MCF 10A (cell line): ENCODE results near the gene WNT5B. TPM values are rescaled to one million over a fixed set of nuclear protein-coding genes. Genes with fewer than 3 reads are reported as not detected.

Source experiments
- BruUV-seq: library from RNA; stranded (reverse); fragments of 400-500 nt; replicated peaks from 2 replicates; lab custom pipeline; 2021; lab: Mats Ljungman, UMichigan
- CTCF ChIA-PET: fragments of 300-600 bp; sonication (Branson Sonifier 250); formaldehyde crosslinking; extraction: SDS; loops from one replicate; lab custom pipeline; 2021; ENCODE audit warnings: antibody characterized with exemption, inconsistent platforms; lab: Yijun Ruan, JAX
- POLR2A ChIA-PET: fragments of 300-600, 350-650 bp; sonication (Branson Sonifier 250); formaldehyde crosslinking; extraction: SDS; loops from one replicate; lab custom pipeline; 2020; ENCODE audit warnings: antibody characterized with exemption, inconsistent platforms; lab: Yijun Ruan, JAX
- DNase-seq: peaks from one replicate; pipeline ENCODE4 v3.0.0-alpha.2; 2018; ENCODE audit not compliant: unreplicated experiment
- H3K27ac Mint-ChIP-seq: one replicate; pipeline ENCODE4 v1.8.0; 2022; ENCODE audit warnings: mild to moderate bottlenecking, low read depth, mixed read lengths; ENCODE audit not compliant: unreplicated experiment
- H3K27me3 Mint-ChIP-seq: one replicate; pipeline ENCODE4 v1.8.0; 2022; ENCODE audit warnings: mixed read lengths; ENCODE audit not compliant: insufficient read depth, unreplicated experiment
- H3K36me3 Mint-ChIP-seq: one replicate; pipeline ENCODE4 v1.8.0; 2022; ENCODE audit warnings: mild to moderate bottlenecking, moderate library complexity, mixed read lengths; ENCODE audit not compliant: insufficient read depth, unreplicated experiment
- H3K4me1 Mint-ChIP-seq: one replicate; pipeline ENCODE4 v1.8.0; 2022; ENCODE audit warnings: mixed read lengths; ENCODE audit not compliant: insufficient read depth, unreplicated experiment
- H3K4me3 Mint-ChIP-seq: one replicate; pipeline ENCODE4 v1.8.0; 2022; ENCODE audit warnings: mild to moderate bottlenecking, moderate library complexity, mixed read lengths; ENCODE audit not compliant: unreplicated experiment
- H3K9me3 Mint-ChIP-seq: one replicate; pipeline ENCODE4 v1.8.0; 2022; ENCODE audit warnings: mixed read lengths; ENCODE audit not compliant: unreplicated experiment
- CTCF ChIP-seq: fragments of 200-600 bp; IDR thresholded peaks from one replicate; pipeline ENCODE4 v1.8.0; 2022; ENCODE audit warnings: antibody characterized with exemption, mild to moderate bottlenecking; ENCODE audit not compliant: unreplicated experiment
- intact Hi-C: fragments of 100-400 bp; cut with micrococcal nuclease; formaldehyde crosslinking; loops from 2 replicates; pipeline ENCODE4 v1.14.1; 2022
- total RNA-seq: library from RNA; stranded (reverse); gene quantifications from 2 replicates; pipeline ENCODE4 v1.2.3, GENCODE V29; 2022

Gene WNT5B
- total RNA-seq, 1 experiment from 2014 or later, result 0.21 TPM

GRCh38 chr12:1581973-1582708, 46.9 kb upstream of the WNT5B start:
- intact Hi-C loops, result loop anchor here (2.0 to 10.0 kb wide), 2 partner anchors 687 to 1011 kb away; no protein-coding TSS in a partner anchor
- DNase-seq, result no peak

DNA sequence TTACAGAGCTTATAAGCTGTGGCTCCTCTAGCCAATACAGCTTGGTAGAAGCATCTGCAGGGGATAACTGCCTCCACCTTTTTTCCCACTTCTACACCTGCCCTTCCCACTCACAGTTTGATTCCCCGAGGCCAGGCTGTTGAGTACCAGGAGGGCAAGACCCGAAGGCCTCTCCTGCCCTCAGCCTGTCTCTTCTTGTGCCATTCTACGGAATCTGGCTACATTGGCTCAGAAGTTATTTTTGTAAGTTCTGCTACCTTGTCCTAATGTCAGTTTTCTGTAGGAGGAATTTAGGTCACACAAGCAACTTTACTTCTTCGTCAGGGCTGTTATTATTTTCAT, 46.4 kb upstream of the WNT5B start:
- no peaks in the 10 kb centered on the region for H3K27me3 Mint-ChIP-seq
- intact Hi-C loops, result loop anchor here (1.0 to 10.0 kb wide), 6 partner anchors 184 to 1012 kb away; no protein-coding TSS in a partner anchor
- CTCF ChIA-PET, result interaction anchor here (0.5 to 7.1 kb wide), 40 partner anchors 8 to 1137 kb away, joined by 3 to 143 read pairs (median 4); no protein-coding TSS in a partner anchor
- DNase-seq, result no peak
- no peak for TF ChIP-seq CTCF
- H3K4me3 Mint-ChIP-seq, result no peak overlapping the region
- no TSS peak for BruUV-seq
- peaks cover 11% of the 10 kb centered on the region for H3K36me3 Mint-ChIP-seq
- H3K9me3 Mint-ChIP-seq, result no peaks in the 10 kb centered on the region
- POLR2A ChIA-PET, result interaction anchor here (0.7 to 2.2 kb wide), 9 partner anchors 10 to 802 kb away, joined by 3 to 37 read pairs (median 5); partner anchors contain the start of gene RAD52
- H3K27ac Mint-ChIP-seq, result no peak overlapping the region
- peaks cover 7% of the 10 kb centered on the region for H3K4me1 Mint-ChIP-seq

More at GRCh38 chr12:1581973-1582708, 46.9 kb upstream of the WNT5B start:
- no peaks in the 10 kb centered on the region for H3K9me3 Mint-ChIP-seq
- no peak for TF ChIP-seq CTCF
- no TSS peak for BruUV-seq
- no peaks in the 10 kb centered on the region for H3K27me3 Mint-ChIP-seq
- CTCF ChIA-PET, result interaction anchor here (0.5 to 7.1 kb wide), 14 partner anchors 10 to 853 kb away, joined by 3 to 143 read pairs (median 5); no protein-coding TSS in a partner anchor
- peaks cover 8% of the 10 kb centered on the region for H3K36me3 Mint-ChIP-seq
- POLR2A ChIA-PET, result interaction anchor here (1.3 to 2.1 kb wide), 3 partner anchors 8 to 458 kb away, joined by 3 to 10 read pairs (median 4); no protein-coding TSS in a partner anchor
- no peak overlapping the region for H3K4me3 Mint-ChIP-seq
- no peak overlapping the region for H3K27ac Mint-ChIP-seq
- H3K4me1 Mint-ChIP-seq, result peaks cover 7% of the 10 kb centered on the region

DNA sequence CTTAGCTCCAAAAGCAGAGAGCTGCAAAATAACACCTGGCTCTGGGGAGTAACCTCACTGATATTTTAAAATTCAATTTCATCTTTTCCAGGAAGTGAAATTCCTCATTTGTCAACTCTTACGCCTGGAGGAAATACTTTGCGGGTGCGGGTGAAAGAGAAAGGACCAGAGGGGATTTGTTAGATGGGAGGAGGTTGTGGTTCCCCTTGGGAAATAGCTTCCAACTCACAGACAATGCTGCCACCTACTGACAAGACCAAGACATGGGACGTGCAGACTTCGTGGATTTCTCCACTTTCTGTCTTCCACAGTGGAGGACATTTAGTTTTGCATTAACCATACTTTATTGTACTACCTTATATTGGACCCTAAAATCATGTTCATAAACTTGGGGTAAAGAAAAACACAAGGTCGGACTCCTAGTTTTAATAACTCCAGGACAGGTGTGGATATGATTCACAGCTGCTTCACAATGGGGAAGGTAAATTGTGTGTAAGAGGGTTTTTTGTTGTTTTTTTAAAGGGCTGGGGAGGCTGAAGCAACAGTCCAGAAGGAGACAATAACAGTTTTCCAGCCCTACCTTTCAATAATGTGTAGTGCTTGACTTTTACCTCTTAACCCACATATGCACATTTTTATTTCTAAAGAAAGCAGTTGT, 45.5 kb upstream of the WNT5B start:
- Mint-ChIP-seq H3K4me3 (no peak overlapping the region), H3K27ac (no peak overlapping the region)
- CTCF ChIA-PET, result interaction anchor here (0.6 to 7.1 kb wide), 43 partner anchors 9 to 1138 kb away, joined by 3 to 143 read pairs (median 4); no protein-coding TSS in a partner anchor

More for the DNA sequence above, 45.5 kb upstream of the WNT5B start:
- peak; percentile 82 for TF ChIP-seq CTCF
- peaks cover 16% of the 10 kb centered on the region for H3K4me1 Mint-ChIP-seq
- H3K36me3 Mint-ChIP-seq, result peaks cover 13% of the 10 kb centered on the region
- intact Hi-C loops, result loop anchor here (1.0 to 10.0 kb wide), 6 partner anchors 185 to 1013 kb away; no protein-coding TSS in a partner anchor
- BruUV-seq, result no TSS peak
- no peaks in the 10 kb centered on the region for H3K27me3 Mint-ChIP-seq
- POLR2A ChIA-PET, result interaction anchor here (0.6 to 2.2 kb wide), 12 partner anchors 9 to 803 kb away, joined by 3 to 37 read pairs (median 4); partner anchors contain the start of gene RAD52
- no peaks in the 10 kb centered on the region for H3K9me3 Mint-ChIP-seq
- peak; percentile 84 for DNase-seq
